ENCODE data around the gene UNK. TPM values are rescaled to one million over a fixed set of nuclear protein-coding genes. Genes with fewer than 3 reads are reported as not detected.
A peak's percentile ranks its signal among the peaks of the same experiment; 100 is the strongest.
"Not testable (repeated sequence)": the region's sequence is repeated elsewhere in the genome, so short reads cannot be mapped to it uniquely, and the experiment has no call there.

The UNK gene
- total RNA-seq, 3 donors from 2014 or later = 24.5 to 27.5 (median 25.7) TPM

DNA sequence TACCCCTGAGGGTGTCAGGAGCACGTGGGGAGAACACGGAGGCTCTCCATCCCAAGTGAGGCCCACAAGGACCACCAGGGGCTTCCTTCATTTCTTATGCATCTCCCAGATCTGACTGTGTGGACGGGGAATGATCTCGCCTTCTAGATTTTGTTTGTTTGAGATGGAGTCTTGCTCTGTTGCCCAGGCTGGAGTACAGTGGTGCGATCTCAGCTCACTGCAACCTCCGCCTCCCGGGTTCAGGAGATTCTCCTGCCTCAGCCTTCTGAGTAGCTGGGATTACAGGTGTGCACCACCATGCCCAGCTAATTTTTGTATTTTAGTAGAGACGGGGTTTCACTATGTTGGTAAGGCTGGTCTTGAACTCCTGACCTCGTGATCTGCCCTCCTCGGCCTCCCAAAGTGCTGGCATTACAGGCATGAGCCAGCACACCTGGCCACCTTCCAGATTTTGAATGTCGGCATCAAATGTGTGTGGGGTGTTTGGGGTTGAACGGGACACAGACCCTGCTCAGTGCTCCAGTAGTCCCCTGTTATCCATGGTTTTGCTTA, 84.2 kb downstream of the UNK start:
- ATAC-seq; H3K4me3 ChIP-seq; intact Hi-C loops (cut with DNase I, micrococcal nuclease); H3K9me3 ChIP-seq; H3K36me3 ChIP-seq (ENCODE audit: low read depth); DNase-seq: not testable (repeated sequence)
- peaks cover 32% of the 10 kb centered on the region for H3K4me1 ChIP-seq (ENCODE audit: low read depth)

DNA sequence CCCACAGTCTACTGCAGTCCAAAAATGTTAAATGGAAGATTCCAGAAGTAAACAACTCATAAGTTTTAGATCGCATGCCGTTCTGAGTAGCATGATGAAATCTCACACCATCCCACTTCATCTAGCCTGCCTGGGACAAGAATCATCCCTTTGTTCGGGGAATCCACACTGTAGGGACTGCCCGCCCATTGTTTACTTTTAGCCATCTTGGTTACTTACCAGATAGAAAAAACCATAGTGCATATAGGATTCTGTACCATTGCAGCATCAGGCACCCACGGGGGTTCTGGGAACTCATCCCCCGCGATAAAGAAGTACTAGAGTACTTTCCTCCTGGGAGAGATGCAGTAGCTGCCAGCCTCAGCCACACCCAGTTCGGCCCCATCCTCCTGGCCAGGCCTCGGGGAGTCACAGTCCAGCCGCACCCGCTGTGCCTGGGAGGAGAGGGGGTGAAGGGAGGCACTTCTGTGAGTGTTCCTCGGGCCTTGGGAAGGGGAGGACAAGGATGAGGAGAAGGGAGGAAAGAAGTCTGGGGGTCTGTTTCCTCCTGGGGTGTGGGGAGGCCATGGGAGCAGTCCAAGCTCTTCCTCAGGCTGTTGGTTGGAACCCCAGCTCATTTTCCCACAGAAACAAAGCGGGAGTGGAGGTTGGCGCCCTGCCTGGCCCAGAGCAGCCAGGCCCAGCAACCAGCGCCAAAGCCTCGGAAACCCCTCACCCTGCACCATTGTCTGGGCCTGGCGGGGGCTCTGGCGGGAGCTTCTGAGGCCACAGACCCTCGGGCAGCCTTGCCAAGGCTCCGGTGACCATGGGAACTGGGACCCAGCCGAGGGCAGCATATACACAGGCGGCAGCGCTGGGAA, 84.9 kb downstream of the UNK start:
- DNase-seq = peak; percentile 64 to 84 (median 79)

DNA sequence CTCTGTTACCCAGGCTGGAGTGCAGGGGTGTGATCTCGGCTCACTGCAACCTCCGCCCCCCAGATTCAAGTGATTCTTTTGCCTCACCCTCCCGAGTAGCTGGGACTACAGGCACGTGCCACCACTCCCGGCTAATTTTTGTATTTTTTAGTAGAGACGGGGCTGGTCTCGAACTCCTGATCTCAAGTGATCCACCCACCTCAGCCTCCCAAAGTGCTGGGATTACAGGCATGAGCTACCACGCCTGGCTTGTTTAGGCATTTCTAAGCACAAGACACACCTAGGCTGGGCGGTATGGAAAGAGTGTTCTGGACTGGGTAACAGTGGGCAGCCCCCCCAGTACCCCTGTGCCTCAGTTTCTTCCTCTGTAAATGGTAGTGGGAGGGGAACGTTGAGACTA, 85.6 kb downstream of the UNK start:
- H3K4me3 ChIP-seq = not testable (repeated sequence)

More for the DNA sequence above, 84.9 kb downstream of the UNK start:
- no peaks in the 10 kb centered on the region for H3K9me3 ChIP-seq
- intact Hi-C loops (cut with DNase I, micrococcal nuclease) = no loop called here
- TF ChIP-seq, protein P1, sequence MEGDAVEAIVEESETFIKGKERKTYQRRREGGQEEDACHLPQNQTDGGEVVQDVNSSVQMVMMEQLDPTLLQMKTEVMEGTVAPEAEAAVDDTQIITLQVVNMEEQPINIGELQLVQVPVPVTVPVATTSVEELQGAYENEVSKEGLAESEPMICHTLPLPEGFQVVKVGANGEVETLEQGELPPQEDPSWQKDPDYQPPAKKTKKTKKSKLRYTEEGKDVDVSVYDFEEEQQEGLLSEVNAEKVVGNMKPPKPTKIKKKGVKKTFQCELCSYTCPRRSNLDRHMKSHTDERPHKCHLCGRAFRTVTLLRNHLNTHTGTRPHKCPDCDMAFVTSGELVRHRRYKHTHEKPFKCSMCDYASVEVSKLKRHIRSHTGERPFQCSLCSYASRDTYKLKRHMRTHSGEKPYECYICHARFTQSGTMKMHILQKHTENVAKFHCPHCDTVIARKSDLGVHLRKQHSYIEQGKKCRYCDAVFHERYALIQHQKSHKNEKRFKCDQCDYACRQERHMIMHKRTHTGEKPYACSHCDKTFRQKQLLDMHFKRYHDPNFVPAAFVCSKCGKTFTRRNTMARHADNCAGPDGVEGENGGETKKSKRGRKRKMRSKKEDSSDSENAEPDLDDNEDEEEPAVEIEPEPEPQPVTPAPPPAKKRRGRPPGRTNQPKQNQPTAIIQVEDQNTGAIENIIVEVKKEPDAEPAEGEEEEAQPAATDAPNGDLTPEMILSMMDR (IDR thresholded peaks at IDR 0.05) = no peak
- peaks cover 31% of the 10 kb centered on the region for H3K4me1 ChIP-seq (ENCODE audit: low read depth)
- H3K36me3 ChIP-seq (ENCODE audit: low read depth) = no peaks in the 10 kb centered on the region
- H3K4me3 ChIP-seq = no peak overlapping the region
- ATAC-seq = peak; percentile 68

DNA sequence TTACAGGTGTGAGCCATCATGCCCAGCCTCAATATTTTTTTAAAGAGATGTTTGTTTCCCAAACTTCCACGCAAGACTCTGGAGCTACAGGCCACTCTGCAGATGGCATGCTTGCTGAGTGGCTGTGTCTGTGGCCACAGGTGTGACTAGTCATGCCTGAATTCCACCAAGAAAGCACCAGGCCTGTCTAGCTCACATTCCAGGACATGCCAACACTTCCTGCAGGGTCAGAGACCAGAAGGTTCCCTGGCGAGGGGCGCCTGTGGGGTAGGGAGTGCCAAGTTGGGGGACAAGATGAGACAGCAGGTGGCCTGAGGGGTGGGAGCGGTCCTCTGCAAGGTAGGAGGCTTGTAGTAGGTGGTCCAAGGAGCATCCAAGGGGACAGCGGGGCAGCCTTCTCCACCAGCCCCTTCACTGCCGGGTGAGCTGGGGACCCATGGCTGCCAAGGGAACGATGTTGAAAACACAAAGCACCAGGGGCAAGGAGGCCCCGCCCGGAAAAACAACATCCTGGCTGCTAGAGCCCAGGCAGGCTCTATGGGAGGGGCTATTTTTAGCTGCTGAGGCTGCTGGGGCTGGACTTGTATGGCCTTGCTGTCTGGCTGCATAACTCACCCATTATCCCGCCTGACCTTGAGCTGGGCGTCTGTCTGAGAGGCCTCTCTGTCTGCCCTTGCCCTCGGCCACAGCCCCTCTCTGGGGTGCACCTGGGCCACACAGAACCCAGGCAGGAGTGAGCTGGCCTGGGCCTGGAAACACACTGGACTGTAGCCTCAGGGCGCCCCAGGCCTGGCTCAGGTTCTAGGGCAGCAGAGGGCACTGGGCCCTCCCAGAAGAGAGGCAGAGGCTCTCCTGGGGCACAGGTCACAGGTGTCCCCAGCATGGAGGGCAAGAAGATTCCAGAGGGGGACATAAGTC, 88.1 kb downstream of the UNK start:
- H3K4me1 ChIP-seq (ENCODE audit: low read depth) = peaks cover 47% of the 10 kb centered on the region
- intact Hi-C loops (cut with DNase I, micrococcal nuclease) = no loop called here
- ATAC-seq = peak; percentile 50
- no peaks in the 10 kb centered on the region for H3K9me3 ChIP-seq
- no peaks in the 10 kb centered on the region for H3K36me3 ChIP-seq (ENCODE audit: low read depth)
- DNase-seq = peak; percentile 78 to 88 (median 79)
- H3K4me3 ChIP-seq = no peak overlapping the region
- TF ChIP-seq, protein P1 (IDR thresholded peaks at IDR 0.05) = no peak

More for the DNA sequence above, 85.6 kb downstream of the UNK start:
- DNase-seq; H3K9me3 ChIP-seq; ATAC-seq; intact Hi-C loops (cut with DNase I, micrococcal nuclease); H3K36me3 ChIP-seq (ENCODE audit: low read depth): not testable (repeated sequence)
- H3K4me1 ChIP-seq (ENCODE audit: low read depth) = peaks cover 28% of the 10 kb centered on the region

DNA sequence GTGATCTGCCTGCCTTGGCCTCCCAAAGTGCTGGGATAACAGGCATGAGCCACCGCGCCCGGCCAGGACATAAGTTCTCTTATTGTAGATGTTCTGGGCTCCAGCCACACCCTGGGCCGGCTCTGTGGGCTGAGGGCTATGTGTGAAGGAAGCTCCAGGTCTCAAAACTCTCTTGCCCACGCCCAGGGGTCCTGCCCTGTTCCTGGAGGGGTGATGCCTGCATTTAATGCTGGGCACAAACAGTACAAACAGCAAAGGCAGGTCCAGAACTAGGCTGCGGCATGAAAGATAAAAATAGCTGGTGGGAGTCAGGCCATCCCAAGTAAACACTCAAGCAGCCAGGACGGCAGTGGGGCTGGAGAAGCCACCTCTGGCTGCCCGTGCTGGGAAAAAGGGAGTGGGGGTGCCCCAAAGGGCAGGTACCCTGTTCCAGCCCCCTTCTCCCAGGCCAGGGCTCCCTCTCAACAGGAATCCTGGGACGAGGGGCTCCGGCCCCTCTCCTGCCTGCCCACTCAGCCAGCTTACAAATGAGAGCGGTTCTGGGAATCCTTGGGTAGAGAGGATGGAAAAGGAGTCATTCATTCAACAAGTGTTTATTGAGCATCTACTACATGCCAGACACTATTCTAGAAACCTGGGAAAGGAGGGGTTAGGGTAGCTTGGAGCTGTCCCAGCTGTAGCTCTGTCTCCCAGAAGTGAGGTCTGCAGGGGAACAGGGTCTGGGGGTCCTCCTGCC, 89.1 kb downstream of the UNK start:
- intact Hi-C loops (cut with DNase I, micrococcal nuclease) = no loop called here
- ATAC-seq = no peak
- peaks cover 47% of the 10 kb centered on the region for H3K4me1 ChIP-seq (ENCODE audit: low read depth)

More for the DNA sequence above, 89.1 kb downstream of the UNK start:
- Histone ChIP-seq H3K36me3 (ENCODE audit: low read depth) (no peaks in the 10 kb centered on the region), H3K4me3 (no peak overlapping the region), H3K9me3 (no peaks in the 10 kb centered on the region)
- TF ChIP-seq, protein P1 (IDR thresholded peaks at IDR 0.05) = no peak
- no peak for DNase-seq

Measured in mucosa of descending colon (tissue), 3 donors.